Measurements from ENCODE around the gene GNAT3. TPM values are rescaled to one million over a fixed set of nuclear protein-coding genes. Genes with fewer than 3 reads are reported as not detected.

GNAT3 gene
- total and polyA plus RNA-seq, 4 donors = not detected

DNA sequence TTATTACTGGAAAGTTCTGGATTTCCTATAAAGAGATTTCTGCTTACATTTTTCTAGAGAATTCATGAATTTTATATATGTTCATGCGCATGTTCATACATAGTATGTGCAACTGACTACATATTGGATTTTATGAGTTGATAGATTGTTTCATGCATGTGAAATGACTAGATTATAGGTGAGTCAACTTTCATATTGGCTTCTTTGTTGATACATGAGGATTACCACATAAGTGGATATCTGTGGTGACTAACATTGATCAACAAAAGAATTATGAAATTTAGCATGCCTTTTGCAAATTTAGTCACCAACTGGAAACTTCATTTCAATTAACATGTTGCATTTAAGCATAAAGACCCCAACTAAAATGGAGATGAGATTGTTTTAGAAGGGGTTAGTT is 99.0 kb downstream of the GNAT3 start:
- TF ChIP-seq, protein P1, sequence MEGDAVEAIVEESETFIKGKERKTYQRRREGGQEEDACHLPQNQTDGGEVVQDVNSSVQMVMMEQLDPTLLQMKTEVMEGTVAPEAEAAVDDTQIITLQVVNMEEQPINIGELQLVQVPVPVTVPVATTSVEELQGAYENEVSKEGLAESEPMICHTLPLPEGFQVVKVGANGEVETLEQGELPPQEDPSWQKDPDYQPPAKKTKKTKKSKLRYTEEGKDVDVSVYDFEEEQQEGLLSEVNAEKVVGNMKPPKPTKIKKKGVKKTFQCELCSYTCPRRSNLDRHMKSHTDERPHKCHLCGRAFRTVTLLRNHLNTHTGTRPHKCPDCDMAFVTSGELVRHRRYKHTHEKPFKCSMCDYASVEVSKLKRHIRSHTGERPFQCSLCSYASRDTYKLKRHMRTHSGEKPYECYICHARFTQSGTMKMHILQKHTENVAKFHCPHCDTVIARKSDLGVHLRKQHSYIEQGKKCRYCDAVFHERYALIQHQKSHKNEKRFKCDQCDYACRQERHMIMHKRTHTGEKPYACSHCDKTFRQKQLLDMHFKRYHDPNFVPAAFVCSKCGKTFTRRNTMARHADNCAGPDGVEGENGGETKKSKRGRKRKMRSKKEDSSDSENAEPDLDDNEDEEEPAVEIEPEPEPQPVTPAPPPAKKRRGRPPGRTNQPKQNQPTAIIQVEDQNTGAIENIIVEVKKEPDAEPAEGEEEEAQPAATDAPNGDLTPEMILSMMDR (IDR thresholded peaks at IDR 0.05; ENCODE audit: low read depth, low read length, missing input control) = no peak
- no peak for DNase-seq (ENCODE audit: low spot score)
- H3K27ac ChIP-seq (ENCODE audit: low read depth in 1 of 2, low read length in 2 of 2) = no peak overlapping the region
- H3K27me3 ChIP-seq (ENCODE audit: control insufficient read depth in 4 of 4, insufficient read depth in 4 of 4, low read length in 3 of 4) = no peaks in the 10 kb centered on the region
- H3K9me3 ChIP-seq (ENCODE audit: control insufficient read depth in 4 of 4, low read length in 3 of 4) = no peaks in the 10 kb centered on the region
- WGBS = 99% methylated on average over 1 of the region's 1 CpG
- no peaks in the 10 kb centered on the region for H3K4me1 ChIP-seq (ENCODE audit: control insufficient read depth in 4 of 4, insufficient read depth in 4 of 4, low read length in 3 of 4)
- H3K4me3 ChIP-seq (ENCODE audit: low read depth in 1 of 3, low read length in 3 of 3) = no peak overlapping the region
- no peak overlapping the region for H3K9ac ChIP-seq (ENCODE audit: low read depth in 1 of 2, low read length in 2 of 2)
- no peaks in the 10 kb centered on the region for H3K36me3 ChIP-seq (ENCODE audit: control insufficient read depth in 4 of 4, insufficient read depth in 3 of 4, low read depth in 1 of 4, low read length in 3 of 4)

DNA sequence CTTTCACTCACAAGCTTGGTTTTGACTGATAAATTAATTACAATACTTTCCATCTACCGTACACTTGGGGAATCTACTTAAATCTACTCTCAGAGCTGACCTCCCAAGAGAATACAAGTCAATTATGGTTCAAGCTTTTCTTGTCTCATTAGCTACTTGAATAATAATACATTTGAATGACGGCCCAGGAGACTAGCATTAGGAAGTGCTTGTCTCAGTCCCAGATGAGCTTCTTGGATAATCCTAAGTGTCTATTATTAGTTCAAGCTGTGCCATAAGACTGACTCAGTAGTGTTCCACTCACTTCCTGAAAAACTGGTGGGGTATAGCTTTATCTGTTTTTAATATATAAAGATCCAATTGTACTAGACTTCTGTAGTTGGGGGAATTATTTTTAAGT is 100.2 kb downstream of the GNAT3 start:
- Histone ChIP-seq H3K4me3 (ENCODE audit: low read depth in 1 of 3, low read length in 3 of 3) (no peak overlapping the region), H3K4me1 (ENCODE audit: control insufficient read depth in 4 of 4, insufficient read depth in 4 of 4, low read length in 3 of 4) (no peaks in the 10 kb centered on the region), H3K36me3 (ENCODE audit: control insufficient read depth in 4 of 4, insufficient read depth in 3 of 4, low read depth in 1 of 4, low read length in 3 of 4) (no peaks in the 10 kb centered on the region), H3K27ac (ENCODE audit: low read depth in 1 of 2, low read length in 2 of 2) (no peak overlapping the region), H3K9me3 (ENCODE audit: control insufficient read depth in 4 of 4, low read length in 3 of 4) (no peaks in the 10 kb centered on the region), H3K27me3 (ENCODE audit: control insufficient read depth in 4 of 4, insufficient read depth in 4 of 4, low read length in 3 of 4) (no peaks in the 10 kb centered on the region), H3K9ac (ENCODE audit: low read depth in 1 of 2, low read length in 2 of 2) (no peak overlapping the region)
- 94% methylated on average over 2 of the region's 2 CpGs for whole genome bisulfite sequencing
- TF ChIP-seq TAF1 (conservative IDR thresholded peaks at IDR 0.05) (no peak), NR2F2 (IDR thresholded peaks at IDR 0.05) (no peak), FOXA2 (IDR thresholded peaks at IDR 0.05) (no peak), EGR1 (IDR thresholded peaks at IDR 0.05; ENCODE audit: low read depth in 2 of 2) (no peak)
- TF ChIP-seq, protein P2, sequence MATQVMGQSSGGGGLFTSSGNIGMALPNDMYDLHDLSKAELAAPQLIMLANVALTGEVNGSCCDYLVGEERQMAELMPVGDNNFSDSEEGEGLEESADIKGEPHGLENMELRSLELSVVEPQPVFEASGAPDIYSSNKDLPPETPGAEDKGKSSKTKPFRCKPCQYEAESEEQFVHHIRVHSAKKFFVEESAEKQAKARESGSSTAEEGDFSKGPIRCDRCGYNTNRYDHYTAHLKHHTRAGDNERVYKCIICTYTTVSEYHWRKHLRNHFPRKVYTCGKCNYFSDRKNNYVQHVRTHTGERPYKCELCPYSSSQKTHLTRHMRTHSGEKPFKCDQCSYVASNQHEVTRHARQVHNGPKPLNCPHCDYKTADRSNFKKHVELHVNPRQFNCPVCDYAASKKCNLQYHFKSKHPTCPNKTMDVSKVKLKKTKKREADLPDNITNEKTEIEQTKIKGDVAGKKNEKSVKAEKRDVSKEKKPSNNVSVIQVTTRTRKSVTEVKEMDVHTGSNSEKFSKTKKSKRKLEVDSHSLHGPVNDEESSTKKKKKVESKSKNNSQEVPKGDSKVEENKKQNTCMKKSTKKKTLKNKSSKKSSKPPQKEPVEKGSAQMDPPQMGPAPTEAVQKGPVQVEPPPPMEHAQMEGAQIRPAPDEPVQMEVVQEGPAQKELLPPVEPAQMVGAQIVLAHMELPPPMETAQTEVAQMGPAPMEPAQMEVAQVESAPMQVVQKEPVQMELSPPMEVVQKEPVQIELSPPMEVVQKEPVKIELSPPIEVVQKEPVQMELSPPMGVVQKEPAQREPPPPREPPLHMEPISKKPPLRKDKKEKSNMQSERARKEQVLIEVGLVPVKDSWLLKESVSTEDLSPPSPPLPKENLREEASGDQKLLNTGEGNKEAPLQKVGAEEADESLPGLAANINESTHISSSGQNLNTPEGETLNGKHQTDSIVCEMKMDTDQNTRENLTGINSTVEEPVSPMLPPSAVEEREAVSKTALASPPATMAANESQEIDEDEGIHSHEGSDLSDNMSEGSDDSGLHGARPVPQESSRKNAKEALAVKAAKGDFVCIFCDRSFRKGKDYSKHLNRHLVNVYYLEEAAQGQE (IDR thresholded peaks at IDR 0.05) = no peak
- no peak for DNase-seq (ENCODE audit: low spot score)

DNA sequence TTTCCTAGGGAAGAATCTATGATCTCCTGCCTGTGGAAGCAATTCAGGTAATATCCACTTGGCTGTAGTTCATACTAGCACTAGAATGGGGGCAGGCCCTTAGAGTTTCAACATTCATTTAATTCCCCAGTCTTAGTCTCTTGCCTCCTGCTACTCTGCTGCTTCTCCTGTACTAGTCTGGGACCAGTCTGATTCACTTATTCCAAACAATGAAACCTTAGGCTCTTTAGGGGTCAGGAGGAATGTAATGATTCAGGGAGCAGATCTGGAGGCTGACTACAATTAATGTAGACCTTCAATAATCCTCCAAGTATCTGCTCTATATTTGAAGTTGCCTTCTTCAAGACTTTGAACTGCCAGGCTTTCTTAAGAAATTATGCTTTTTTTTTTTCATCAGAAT is 101.8 kb downstream of the GNAT3 start:
- H3K9ac ChIP-seq (ENCODE audit: low read depth in 1 of 2, low read length in 2 of 2) = no peak overlapping the region
- H3K27ac ChIP-seq (ENCODE audit: low read depth in 1 of 2, low read length in 2 of 2) = no peak overlapping the region
- H3K27me3 ChIP-seq (ENCODE audit: control insufficient read depth in 4 of 4, insufficient read depth in 4 of 4, low read length in 3 of 4) = no peaks in the 10 kb centered on the region
- no peak overlapping the region for H3K4me3 ChIP-seq (ENCODE audit: low read depth in 1 of 3, low read length in 3 of 3)
- no peaks in the 10 kb centered on the region for H3K36me3 ChIP-seq (ENCODE audit: control insufficient read depth in 4 of 4, insufficient read depth in 3 of 4, low read depth in 1 of 4, low read length in 3 of 4)
- H3K9me3 ChIP-seq (ENCODE audit: control insufficient read depth in 4 of 4, low read length in 3 of 4) = no peaks in the 10 kb centered on the region
- no peaks in the 10 kb centered on the region for H3K4me1 ChIP-seq (ENCODE audit: control insufficient read depth in 4 of 4, insufficient read depth in 4 of 4, low read length in 3 of 4)
- TF ChIP-seq TAF1 (conservative IDR thresholded peaks at IDR 0.05) (no peak), FOXA1 (IDR thresholded peaks at IDR 0.05) (no peak), YY1 (IDR thresholded peaks at IDR 0.05) (no peak)
- TF ChIP-seq, protein P3, sequence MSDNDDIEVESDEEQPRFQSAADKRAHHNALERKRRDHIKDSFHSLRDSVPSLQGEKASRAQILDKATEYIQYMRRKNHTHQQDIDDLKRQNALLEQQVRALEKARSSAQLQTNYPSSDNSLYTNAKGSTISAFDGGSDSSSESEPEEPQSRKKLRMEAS (IDR thresholded peaks at IDR 0.05) = no peak
- TF ChIP-seq, protein P1 (IDR thresholded peaks at IDR 0.05; ENCODE audit: low read depth, low read length, missing input control) = no peak
- TF ChIP-seq, protein P4, sequence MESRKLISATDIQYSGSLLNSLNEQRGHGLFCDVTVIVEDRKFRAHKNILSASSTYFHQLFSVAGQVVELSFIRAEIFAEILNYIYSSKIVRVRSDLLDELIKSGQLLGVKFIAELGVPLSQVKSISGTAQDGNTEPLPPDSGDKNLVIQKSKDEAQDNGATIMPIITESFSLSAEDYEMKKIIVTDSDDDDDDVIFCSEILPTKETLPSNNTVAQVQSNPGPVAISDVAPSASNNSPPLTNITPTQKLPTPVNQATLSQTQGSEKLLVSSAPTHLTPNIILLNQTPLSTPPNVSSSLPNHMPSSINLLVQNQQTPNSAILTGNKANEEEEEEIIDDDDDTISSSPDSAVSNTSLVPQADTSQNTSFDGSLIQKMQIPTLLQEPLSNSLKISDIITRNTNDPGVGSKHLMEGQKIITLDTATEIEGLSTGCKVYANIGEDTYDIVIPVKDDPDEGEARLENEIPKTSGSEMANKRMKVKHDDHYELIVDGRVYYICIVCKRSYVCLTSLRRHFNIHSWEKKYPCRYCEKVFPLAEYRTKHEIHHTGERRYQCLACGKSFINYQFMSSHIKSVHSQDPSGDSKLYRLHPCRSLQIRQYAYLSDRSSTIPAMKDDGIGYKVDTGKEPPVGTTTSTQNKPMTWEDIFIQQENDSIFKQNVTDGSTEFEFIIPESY (IDR thresholded peaks at IDR 0.05) = no peak
- DNase-seq (ENCODE audit: low spot score) = no peak

Data from liver (tissue), 9 donors.